ENCODE data around the gene PAK2.
A peak's percentile ranks its signal among the peaks of the same experiment; 100 is the strongest.
"Not testable (repeated sequence)": the region's sequence is repeated elsewhere in the genome, so short reads cannot be mapped to it uniquely, and the experiment has no call there.

PAK2 gene

DNA sequence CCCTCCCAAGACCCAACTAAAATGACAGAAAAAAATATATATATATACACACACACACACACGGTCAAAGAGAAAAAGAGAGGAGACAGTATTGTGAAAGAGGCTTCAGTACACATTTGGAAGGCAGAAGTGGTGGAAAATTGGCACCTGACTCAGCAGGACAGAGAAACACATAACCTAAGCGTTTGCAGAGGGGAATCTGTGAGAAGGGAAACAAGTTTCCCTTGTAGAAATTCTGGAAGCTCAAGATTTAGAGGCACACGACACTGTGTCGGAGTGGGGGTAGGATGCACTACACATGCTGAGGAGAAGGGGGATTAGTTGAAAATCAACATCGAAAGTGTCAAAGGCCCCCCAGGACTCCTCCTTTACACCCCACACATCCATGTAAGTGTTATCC is 53.1 kb downstream of the PAK2 start:
- Histone ChIP-seq H3K4me3 (ENCODE audit: low read length) (no peak overlapping the region), H3K36me3 (ENCODE audit: insufficient read depth, low read length) (peaks cover 15% of the 10 kb centered on the region), H3K9me3 (replicated peaks; ENCODE audit: low read length) (no peaks in the 10 kb centered on the region), H3K27me3 (ENCODE audit: control insufficient read depth, insufficient read depth, low read length) (no peaks in the 10 kb centered on the region), H3K9ac (ENCODE audit: low read depth, low read length) (no peak overlapping the region), H3K4me2 (ENCODE audit: low read length) (no peak overlapping the region), H3K4me1 (ENCODE audit: control insufficient read depth, insufficient read depth, low read length) (peaks cover 11% of the 10 kb centered on the region)

DNA sequence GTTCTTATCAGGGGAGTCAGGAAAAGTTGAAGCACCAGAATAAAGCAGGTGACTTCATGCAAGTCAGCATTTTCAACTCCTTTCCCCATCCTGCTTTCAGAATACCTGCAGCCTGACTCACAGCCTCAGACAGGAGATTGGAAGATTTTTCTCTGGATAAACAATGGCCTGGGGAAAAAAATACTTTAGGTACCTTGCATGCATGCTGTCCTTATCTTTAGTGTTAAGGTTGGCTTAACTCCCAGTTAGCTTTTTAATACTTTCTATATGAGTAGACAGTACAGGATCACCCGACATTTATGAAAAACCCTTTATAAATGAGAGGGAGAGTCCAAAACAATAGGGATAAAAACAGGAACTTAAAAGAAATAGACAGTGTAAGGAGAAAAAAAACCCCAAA is 53.6 kb downstream of the PAK2 start:
- H3K9ac ChIP-seq (ENCODE audit: low read depth, low read length) = no peak overlapping the region
- H3K4me3 ChIP-seq (ENCODE audit: low read length) = no peak overlapping the region
- peaks cover 11% of the 10 kb centered on the region for H3K4me1 ChIP-seq (ENCODE audit: control insufficient read depth, insufficient read depth, low read length)
- peaks cover 15% of the 10 kb centered on the region for H3K36me3 ChIP-seq (ENCODE audit: insufficient read depth, low read length)
- H3K4me2 ChIP-seq (ENCODE audit: low read length) = peak overlapping the region; percentile 31
- H3K27me3 ChIP-seq (ENCODE audit: control insufficient read depth, insufficient read depth, low read length) = no peaks in the 10 kb centered on the region
- no peaks in the 10 kb centered on the region for H3K9me3 ChIP-seq (replicated peaks; ENCODE audit: low read length)

DNA sequence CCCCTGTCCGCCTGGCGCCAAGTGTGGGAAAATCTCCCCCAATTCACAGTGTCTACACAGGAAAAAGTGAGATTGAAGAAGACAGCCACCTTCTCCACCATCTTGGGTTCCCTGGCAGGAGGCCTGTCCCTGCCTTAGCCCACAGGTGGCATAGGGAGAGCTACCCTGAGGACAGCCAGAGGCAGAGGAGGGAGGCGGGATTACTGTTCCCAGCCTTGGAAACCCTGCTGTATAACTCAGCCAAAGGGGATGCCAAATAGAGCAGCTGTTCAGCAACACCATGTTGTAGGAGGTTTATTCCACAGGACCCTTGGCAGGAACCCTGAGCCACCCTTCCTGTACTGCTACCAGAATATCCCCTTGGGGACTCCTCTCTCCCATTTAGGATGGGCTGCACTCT is 54.8 kb downstream of the PAK2 start:
- Histone ChIP-seq H3K4me2 (ENCODE audit: low read length) (no peak overlapping the region), H3K4me1 (ENCODE audit: control insufficient read depth, insufficient read depth, low read length) (peaks cover 11% of the 10 kb centered on the region), H3K9me3 (replicated peaks; ENCODE audit: low read length) (no peaks in the 10 kb centered on the region), H3K9ac (ENCODE audit: low read depth, low read length) (no peak overlapping the region), H3K4me3 (ENCODE audit: low read length) (no peak overlapping the region), H3K27me3 (ENCODE audit: control insufficient read depth, insufficient read depth, low read length) (no peaks in the 10 kb centered on the region), H3K36me3 (ENCODE audit: insufficient read depth, low read length) (peaks cover 16% of the 10 kb centered on the region)

DNA sequence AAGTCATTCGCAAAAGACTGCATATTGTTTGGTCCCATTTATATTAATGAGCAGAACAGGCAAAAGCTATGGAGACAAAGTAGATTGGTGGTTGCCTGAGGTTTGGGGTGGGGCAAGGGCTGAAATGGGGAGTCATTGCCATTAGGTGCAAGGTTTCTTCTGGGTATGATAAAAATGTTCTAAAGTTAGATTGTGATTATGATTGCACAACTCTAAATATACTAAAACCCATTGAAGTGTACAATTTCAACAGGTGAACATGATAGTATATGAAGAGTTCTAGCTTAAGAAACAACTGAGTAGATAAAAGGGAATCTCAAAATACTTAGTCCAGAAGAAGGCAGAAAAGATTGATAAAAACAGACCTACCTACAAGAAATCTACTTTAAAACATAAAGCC is 56.7 kb downstream of the PAK2 start:
- no peak overlapping the region for H3K4me2 ChIP-seq (ENCODE audit: low read length)
- H3K4me1 ChIP-seq (ENCODE audit: control insufficient read depth, insufficient read depth, low read length) = peaks cover 11% of the 10 kb centered on the region
- no peaks in the 10 kb centered on the region for H3K9me3 ChIP-seq (replicated peaks; ENCODE audit: low read length)
- no peak overlapping the region for H3K9ac ChIP-seq (ENCODE audit: low read depth, low read length)
- peaks cover 13% of the 10 kb centered on the region for H3K36me3 ChIP-seq (ENCODE audit: insufficient read depth, low read length)
- no peaks in the 10 kb centered on the region for H3K27me3 ChIP-seq (ENCODE audit: control insufficient read depth, insufficient read depth, low read length)
- H3K4me3 ChIP-seq (ENCODE audit: low read length) = no peak overlapping the region

DNA sequence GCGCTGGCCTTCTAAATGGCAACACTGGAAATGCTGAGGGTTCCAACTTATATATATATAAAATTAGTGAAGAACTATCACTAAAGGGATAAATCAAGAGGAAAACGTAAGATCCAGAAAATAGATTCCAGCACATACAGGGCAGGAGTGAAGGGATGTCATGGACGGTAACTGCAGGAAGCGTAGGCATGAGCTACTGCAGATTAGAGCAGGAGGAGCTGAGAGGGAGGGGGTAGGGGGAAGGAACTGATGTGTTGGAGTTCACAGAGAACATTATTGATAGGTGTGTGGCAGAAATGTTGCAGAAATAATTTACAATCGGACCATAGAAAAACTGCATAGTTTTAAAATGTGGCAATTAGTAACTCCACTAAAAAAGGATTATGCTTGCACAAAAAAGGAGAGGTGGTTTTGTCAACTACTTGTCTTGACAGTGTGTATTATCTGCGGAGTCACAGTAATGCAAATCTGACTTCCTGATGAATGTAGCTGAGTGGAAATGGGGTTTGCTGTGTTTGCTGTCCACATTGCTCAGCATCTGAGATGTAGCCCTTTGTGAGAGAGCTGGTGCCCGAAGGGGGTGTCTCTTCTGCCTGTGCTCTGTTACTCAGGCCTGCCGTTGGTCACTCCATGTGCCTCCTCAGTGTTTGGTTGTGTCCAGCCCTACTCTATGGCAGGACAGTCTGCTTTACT is 61.2 kb downstream of the PAK2 start:
- no peaks in the 10 kb centered on the region for H3K9me3 ChIP-seq (replicated peaks; ENCODE audit: low read length)
- H3K9ac ChIP-seq (ENCODE audit: low read depth, low read length) = no peak overlapping the region
- H3K4me3 ChIP-seq (ENCODE audit: low read length) = no peak overlapping the region
- H3K27me3 ChIP-seq (ENCODE audit: control insufficient read depth, insufficient read depth, low read length) = no peaks in the 10 kb centered on the region
- no peaks in the 10 kb centered on the region for H3K4me1 ChIP-seq (ENCODE audit: control insufficient read depth, insufficient read depth, low read length)
- no peak overlapping the region for H3K4me2 ChIP-seq (ENCODE audit: low read length)
- peaks cover 34% of the 10 kb centered on the region for H3K36me3 ChIP-seq (ENCODE audit: insufficient read depth, low read length)

DNA sequence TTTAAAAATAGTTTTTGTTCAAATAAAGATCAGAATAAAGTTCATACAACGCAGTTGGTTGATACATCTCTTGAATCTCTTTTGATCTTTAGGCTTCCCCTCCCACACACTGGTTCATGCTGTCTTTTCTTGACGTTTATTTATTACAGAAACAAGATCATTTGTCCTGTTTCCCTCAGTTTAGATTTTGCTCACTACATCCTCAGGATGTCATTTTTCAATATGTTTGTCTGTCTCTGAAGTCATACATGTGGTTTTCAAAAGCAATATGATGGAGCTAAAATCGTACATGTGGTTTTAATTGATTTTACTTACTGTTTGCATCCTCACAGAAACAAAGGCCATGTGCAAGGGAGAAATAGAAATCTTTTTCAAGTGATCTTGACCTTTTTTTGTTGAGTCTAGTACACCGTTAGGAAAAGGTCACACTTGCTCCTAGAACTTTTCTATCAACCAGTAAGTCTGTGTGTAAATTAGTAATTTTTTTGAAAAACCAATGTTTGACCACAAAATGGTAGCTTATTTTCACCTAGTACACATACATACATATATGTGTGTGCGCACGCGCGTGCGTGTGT is 64.3 kb downstream of the PAK2 start:
- no peak overlapping the region for H3K9ac ChIP-seq (ENCODE audit: low read depth, low read length)
- no peaks in the 10 kb centered on the region for H3K9me3 ChIP-seq (replicated peaks; ENCODE audit: low read length)
- H3K4me2 ChIP-seq (ENCODE audit: low read length) = no peak overlapping the region
- peaks cover 4% of the 10 kb centered on the region for H3K4me1 ChIP-seq (ENCODE audit: control insufficient read depth, insufficient read depth, low read length)
- H3K4me3 ChIP-seq (ENCODE audit: low read length) = no peak overlapping the region
- no peaks in the 10 kb centered on the region for H3K27me3 ChIP-seq (ENCODE audit: control insufficient read depth, insufficient read depth, low read length)
- H3K36me3 ChIP-seq (ENCODE audit: insufficient read depth, low read length) = peaks cover 58% of the 10 kb centered on the region

DNA sequence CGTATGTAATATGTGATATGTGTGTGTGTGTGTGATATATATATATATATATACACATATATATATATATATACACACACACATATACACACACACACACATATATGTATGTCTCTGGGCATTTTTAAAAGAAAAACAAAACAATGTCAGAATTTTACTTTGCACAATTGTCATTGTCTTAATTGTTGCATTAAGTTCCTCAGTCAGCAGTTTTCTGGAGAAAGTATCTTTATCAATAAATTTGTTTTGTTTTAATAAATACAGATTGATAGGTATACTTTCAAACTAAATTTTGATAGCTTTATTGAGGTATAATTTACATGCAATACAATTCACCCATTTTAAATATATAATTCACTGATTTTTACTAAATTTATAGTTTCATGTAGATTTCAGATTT is 65.1 kb downstream of the PAK2 start:
- peaks cover 4% of the 10 kb centered on the region for H3K4me1 ChIP-seq (ENCODE audit: control insufficient read depth, insufficient read depth, low read length)
- no peak overlapping the region for H3K9ac ChIP-seq (ENCODE audit: low read depth, low read length)
- H3K36me3 ChIP-seq (ENCODE audit: insufficient read depth, low read length) = peaks cover 59% of the 10 kb centered on the region
- H3K4me2 ChIP-seq (ENCODE audit: low read length) = no peak overlapping the region
- no peaks in the 10 kb centered on the region for H3K27me3 ChIP-seq (ENCODE audit: control insufficient read depth, insufficient read depth, low read length)
- no peaks in the 10 kb centered on the region for H3K9me3 ChIP-seq (replicated peaks; ENCODE audit: low read length)
- H3K4me3 ChIP-seq (ENCODE audit: low read length) = no peak overlapping the region

DNA sequence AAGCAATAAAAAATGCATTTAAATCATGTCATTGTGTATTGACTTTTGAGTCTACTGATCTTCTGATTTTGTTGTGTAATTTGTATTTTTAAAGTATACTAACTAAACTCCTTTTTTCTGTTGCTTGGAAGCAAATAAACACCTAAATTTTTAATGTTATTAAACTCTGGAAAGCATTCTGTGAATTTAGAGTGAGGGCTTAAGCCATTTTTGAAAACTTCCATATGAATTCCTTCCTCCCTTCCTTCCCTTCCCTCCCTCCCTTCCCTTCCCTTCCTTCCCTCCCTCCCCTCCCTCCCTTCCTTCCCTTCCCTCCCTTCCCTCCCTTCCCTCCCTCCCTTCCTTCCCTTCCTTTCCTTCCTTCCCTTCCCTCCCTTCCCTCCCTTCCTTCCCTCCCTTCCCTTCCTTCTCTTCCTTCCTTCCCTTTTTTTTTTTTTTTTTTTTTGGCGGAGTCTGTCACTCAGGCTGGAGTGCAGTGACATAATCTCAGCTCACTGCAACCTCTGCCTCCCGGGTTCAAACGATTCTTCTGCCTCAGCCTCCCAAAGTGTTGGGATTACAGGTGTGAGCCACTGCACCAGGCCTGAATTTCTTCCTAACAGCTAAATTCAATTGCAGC is 71.4 kb downstream of the PAK2 start:
- peaks cover 58% of the 10 kb centered on the region for H3K36me3 ChIP-seq (ENCODE audit: insufficient read depth, low read length)
- H3K9me3 ChIP-seq (replicated peaks; ENCODE audit: low read length) = no peaks in the 10 kb centered on the region
- H3K4me3 ChIP-seq (ENCODE audit: low read length) = no peak overlapping the region
- no peak overlapping the region for H3K9ac ChIP-seq (ENCODE audit: low read depth, low read length)
- H3K27me3 ChIP-seq (ENCODE audit: control insufficient read depth, insufficient read depth, low read length) = no peaks in the 10 kb centered on the region
- peaks cover 4% of the 10 kb centered on the region for H3K4me1 ChIP-seq (ENCODE audit: control insufficient read depth, insufficient read depth, low read length)
- no peak overlapping the region for H3K4me2 ChIP-seq (ENCODE audit: low read length)

DNA sequence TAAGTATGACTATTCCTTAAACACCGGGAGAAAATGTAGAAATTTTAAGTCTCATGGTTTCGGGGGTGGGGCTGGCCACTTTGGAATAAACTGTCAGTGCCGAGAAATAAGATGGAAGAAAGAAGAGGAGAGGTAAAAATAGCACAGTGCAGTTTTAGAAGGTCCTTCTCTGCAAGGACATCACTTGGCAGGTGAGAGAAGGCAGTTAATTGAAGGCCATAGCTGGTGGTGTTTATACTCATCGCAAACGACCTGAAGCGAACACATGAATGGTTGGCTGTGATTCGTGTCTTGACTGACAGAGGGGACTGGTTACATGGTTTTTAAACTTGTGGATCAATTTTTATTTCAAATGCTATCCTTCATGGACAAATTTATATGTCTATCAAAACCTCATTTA is 73.2 kb downstream of the PAK2 start:
- no peaks in the 10 kb centered on the region for H3K27me3 ChIP-seq (ENCODE audit: control insufficient read depth, insufficient read depth, low read length)
- no peaks in the 10 kb centered on the region for H3K4me1 ChIP-seq (ENCODE audit: control insufficient read depth, insufficient read depth, low read length)
- H3K4me3 ChIP-seq (ENCODE audit: low read length) = no peak overlapping the region
- no peak overlapping the region for H3K4me2 ChIP-seq (ENCODE audit: low read length)
- peaks cover 50% of the 10 kb centered on the region for H3K36me3 ChIP-seq (ENCODE audit: insufficient read depth, low read length)
- H3K9ac ChIP-seq (ENCODE audit: low read depth, low read length) = no peak overlapping the region
- no peaks in the 10 kb centered on the region for H3K9me3 ChIP-seq (replicated peaks; ENCODE audit: low read length)

DNA sequence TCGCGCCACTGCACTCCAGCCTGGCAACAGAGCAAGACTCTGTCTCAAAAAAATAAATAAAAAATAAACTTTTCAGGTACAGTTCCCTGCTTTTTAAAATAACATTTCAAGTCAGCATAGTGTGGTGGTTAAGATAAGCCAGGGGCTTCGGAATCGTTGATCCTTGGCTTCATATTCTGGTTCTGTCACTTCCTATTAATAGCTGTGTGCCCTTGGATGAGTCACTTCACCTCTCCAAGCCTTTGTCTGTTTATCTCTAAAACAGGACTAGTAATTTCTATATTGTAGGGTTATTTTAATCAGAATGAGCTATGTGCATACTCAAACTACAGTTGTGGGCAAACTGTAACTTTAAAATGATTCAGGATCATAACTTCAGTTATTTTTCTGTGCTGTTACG is 74.2 kb downstream of the PAK2 start:
- Histone ChIP-seq H3K4me3 (ENCODE audit: low read length) (no peak overlapping the region), H3K9me3 (replicated peaks; ENCODE audit: low read length) (no peaks in the 10 kb centered on the region), H3K4me2 (ENCODE audit: low read length) (no peak overlapping the region), H3K27me3 (ENCODE audit: control insufficient read depth, insufficient read depth, low read length) (no peaks in the 10 kb centered on the region), H3K9ac (ENCODE audit: low read depth, low read length) (no peak overlapping the region), H3K4me1 (ENCODE audit: control insufficient read depth, insufficient read depth, low read length) (no peaks in the 10 kb centered on the region), H3K36me3 (ENCODE audit: insufficient read depth, low read length) (peaks cover 45% of the 10 kb centered on the region)

DNA sequence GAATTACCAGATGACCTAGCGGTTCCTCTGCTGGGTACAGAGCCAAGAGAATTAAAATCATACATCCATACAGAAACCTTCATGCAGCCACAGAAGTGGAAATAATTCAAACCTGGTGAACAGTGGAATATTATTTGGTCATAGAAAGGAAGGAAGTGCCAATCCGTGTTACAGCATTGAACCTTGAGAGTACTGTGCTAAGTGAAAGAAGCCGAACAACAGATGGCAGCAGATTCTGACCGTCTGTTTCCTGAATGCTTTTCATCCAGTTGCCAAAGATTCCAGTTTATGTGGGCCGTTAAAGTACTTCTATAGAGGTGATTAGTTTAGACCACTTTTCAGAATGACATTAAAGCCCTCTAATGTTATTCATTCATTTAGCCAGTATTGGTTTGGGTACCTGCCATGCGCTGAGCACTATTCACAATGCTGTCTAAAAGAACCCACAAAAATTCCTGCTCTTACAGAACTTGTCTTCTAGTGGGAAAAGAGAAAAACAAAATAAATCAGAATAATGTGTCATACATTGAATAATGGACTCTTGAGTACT is 82.2 kb downstream of the PAK2 start:
- Histone ChIP-seq H3K4me3 (ENCODE audit: low read length) (no peak overlapping the region), H3K4me2 (ENCODE audit: low read length) (no peak overlapping the region), H3K4me1 (ENCODE audit: control insufficient read depth, insufficient read depth, low read length) (no peaks in the 10 kb centered on the region), H3K27me3 (ENCODE audit: control insufficient read depth, insufficient read depth, low read length) (no peaks in the 10 kb centered on the region), H3K36me3 (ENCODE audit: insufficient read depth, low read length) (peaks cover 59% of the 10 kb centered on the region), H3K9me3 (replicated peaks; ENCODE audit: low read length) (no peaks in the 10 kb centered on the region), H3K9ac (ENCODE audit: low read depth, low read length) (no peak overlapping the region)

DNA sequence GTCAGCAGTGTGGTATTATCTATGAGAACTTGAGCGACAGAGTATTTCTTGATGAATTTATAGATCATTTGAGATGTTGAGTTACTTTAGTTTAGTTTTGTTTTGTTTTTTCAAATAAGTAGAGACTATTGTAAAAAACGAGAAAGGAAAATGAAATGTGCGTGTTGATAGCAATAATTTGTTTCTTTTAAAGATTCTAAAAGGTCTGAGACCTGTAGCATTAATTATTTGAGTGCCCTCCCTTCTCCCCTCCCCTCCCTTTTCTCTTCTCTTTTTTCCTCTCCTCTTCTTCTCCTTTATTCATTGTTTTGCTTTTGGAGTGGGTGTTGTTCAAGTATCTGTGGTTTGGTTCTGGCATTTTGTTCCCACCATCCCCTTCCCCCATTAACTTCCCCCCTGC is 90.0 kb downstream of the PAK2 start:
- not testable (repeated sequence) for H3K27me3 ChIP-seq (ENCODE audit: control insufficient read depth, insufficient read depth, low read length); H3K9me3 ChIP-seq (replicated peaks; ENCODE audit: low read length); H3K4me2 ChIP-seq (ENCODE audit: low read length); H3K4me1 ChIP-seq (ENCODE audit: control insufficient read depth, insufficient read depth, low read length); H3K9ac ChIP-seq (ENCODE audit: low read depth, low read length); H3K4me3 ChIP-seq (ENCODE audit: low read length)
- peaks cover 20% of the 10 kb centered on the region for H3K36me3 ChIP-seq (ENCODE audit: insufficient read depth, low read length)

All from skeletal muscle satellite cell (primary cell).